Peyer's patch (tissue), 4 donors: ENCODE measurements around the gene MOB4. TPM values are rescaled to one million over a fixed set of nuclear protein-coding genes. Genes with fewer than 3 reads are reported as not detected.
"Not testable (repeated sequence)": the region's sequence is repeated elsewhere in the genome, so short reads cannot be mapped to it uniquely, and the experiment has no call there.

Experiments
- DNase-seq, 3 donors: peaks; one replicate each; pipeline ENCODE4 v3.0.0-alpha.2; 2017 to 2019
- H3K27ac ChIP-seq, 4 donors: fragments of 200-600 bp; sonication (generic); one replicate each; pipeline ENCODE4 v1.5.1; 2016 to 2019
- H3K27me3 ChIP-seq, 2 donors: fragments of 200-600 bp; sonication (generic); one replicate each; pipeline ENCODE4 v1.5.1; 2019
- H3K36me3 ChIP-seq, 3 donors: fragments of 200-600 bp; sonication (generic); one replicate each; pipeline ENCODE4 v1.5.1; 2016 to 2019
- H3K4me1 ChIP-seq, 4 donors: fragments of 200-600 bp; sonication (generic); one replicate each; pipeline ENCODE4 v1.5.1; 2016 to 2019
- H3K4me3 ChIP-seq, 4 donors: fragments of 200-600 bp; sonication (generic); 1 replicate in 3 of 4; 2 replicates in 1 of 4; pipeline ENCODE4 v1.5.1; 2016 to 2019; ENCODE audit warnings: mild to moderate bottlenecking in 1 of 4
- H3K9me3 ChIP-seq, 4 donors: fragments of 200-600 bp; sonication (generic); one replicate each; pipeline ENCODE4 v1.5.1; 2016 to 2019; ENCODE audit warnings: mild to moderate bottlenecking in 1 of 4
- CTCF ChIP-seq, 6 experiments: fragments of 450-650 bp in 4 of 6; fragments of 200-600 bp in 2 of 6; sonication (generic) in 1 of 6; IDR thresholded peaks; one replicate each; pipeline ENCODE4 v1.5.1; 2017 to 2019; ENCODE audit warnings: antibody characterized with exemption in 6 of 6, mild to moderate bottlenecking in 3 of 6, moderate library complexity in 1 of 6
- POLR2A ChIP-seq, 2 donors: fragments of 450-650 bp; IDR thresholded peaks; one replicate each; pipeline ENCODE4 v1.5.1; 2017; ENCODE audit warnings: antibody characterized with exemption in 2 of 2, mild to moderate bottlenecking in 2 of 2, moderate library complexity in 2 of 2
- total RNA-seq, 4 donors: library from RNA; depleted of rRNA; stranded (reverse); fragments of >200 nt; gene quantifications; one replicate each; pipeline ENCODE4 v1.1.0, GENCODE V29; 2016

The MOB4 gene
- total RNA-seq, 4 donors from 2014 or later = 11.0 to 36.3 (median 20.5) TPM

- no peak for DNase-seq
- H3K4me1 ChIP-seq = no peaks in the 10 kb centered on the region
- TF ChIP-seq POLR2A (IDR thresholded peaks at IDR 0.05) (no peak), CTCF (IDR thresholded peaks at IDR 0.05) (no peak)
- H3K36me3 ChIP-seq = peaks cover 0 to 69% (median 0%) of the 10 kb centered on the region in 3 donors
- no peaks in the 10 kb centered on the region for H3K27me3 ChIP-seq
- no peaks in the 10 kb centered on the region for H3K9me3 ChIP-seq
- H3K4me3 ChIP-seq = no peak overlapping the region
- H3K27ac ChIP-seq = no peak overlapping the region
Measured at GRCh38 chr2:197547163-197547900, 31.5 kb downstream of the MOB4 start.

GRCh38 chr2:197548582-197548981, 32.7 kb downstream of the MOB4 start:
- H3K27me3 ChIP-seq = no peaks in the 10 kb centered on the region
- no peak overlapping the region for H3K4me3 ChIP-seq
- H3K27ac ChIP-seq = no peak overlapping the region
- no peaks in the 10 kb centered on the region for H3K4me1 ChIP-seq
- DNase-seq = no peak
- H3K9me3 ChIP-seq = no peaks in the 10 kb centered on the region
- TF ChIP-seq POLR2A (IDR thresholded peaks at IDR 0.05) = no peak
- TF ChIP-seq CTCF (IDR thresholded peaks at IDR 0.05) = no peak
- peaks cover 0 to 69% (median 0%) of the 10 kb centered on the region in 3 donors for H3K36me3 ChIP-seq

GRCh38 chr2:197551260-197551659, 35.4 kb downstream of the MOB4 start:
- not testable (repeated sequence) for H3K4me3 ChIP-seq, DNase-seq, H3K27ac ChIP-seq, H3K27me3 ChIP-seq, H3K4me1 ChIP-seq, H3K9me3 ChIP-seq
- peaks cover 0 to 69% (median 0%) of the 10 kb centered on the region in 3 donors for H3K36me3 ChIP-seq

GRCh38 chr2:197555467-197555866, 39.6 kb downstream of the MOB4 start:
- Histone ChIP-seq H3K9me3 (no peaks in the 10 kb centered on the region), H3K27ac (no peak overlapping the region), H3K4me1 (no peaks in the 10 kb centered on the region), H3K36me3 (peaks cover 0 to 53% (median 0%) of the 10 kb centered on the region in 3 donors), H3K27me3 (no peaks in the 10 kb centered on the region), H3K4me3 (no peak overlapping the region)
- TF ChIP-seq POLR2A (IDR thresholded peaks at IDR 0.05) (no peak), CTCF (IDR thresholded peaks at IDR 0.05) (no peak)
- no peak for DNase-seq

- DNase-seq = no peak
- peaks cover 0 to 43% (median 0%) of the 10 kb centered on the region in 3 donors for H3K36me3 ChIP-seq
Measured at GRCh38 chr2:197556456-197556855, 40.6 kb downstream of the MOB4 start.

More at GRCh38 chr2:197556456-197556855, 40.6 kb downstream of the MOB4 start:
- H3K4me3 ChIP-seq = no peak overlapping the region
- H3K27me3 ChIP-seq = no peaks in the 10 kb centered on the region
- no peaks in the 10 kb centered on the region for H3K9me3 ChIP-seq
- no peak overlapping the region for H3K27ac ChIP-seq
- H3K4me1 ChIP-seq = no peaks in the 10 kb centered on the region
- no peak for TF ChIP-seq POLR2A (IDR thresholded peaks at IDR 0.05)
- no peak for TF ChIP-seq CTCF (IDR thresholded peaks at IDR 0.05)
